Psoas muscle (tissue), 8 donors: Measurements from ENCODE around the gene EVPL. TPM values are rescaled to one million over a fixed set of nuclear protein-coding genes. Genes with fewer than 3 reads are reported as not detected.
A peak's percentile ranks its signal among the peaks of the same experiment; 100 is the strongest.
"Not testable (repeated sequence)": the region's sequence is repeated elsewhere in the genome, so short reads cannot be mapped to it uniquely, and the experiment has no call there.

ENCODE experiments used
- ATAC-seq, 4 donors: fragments of 200-7000 bp; cut with Tn5 transposase; one replicate each; pipeline ENCODE4 v1.9.1; 2020; ENCODE audit warnings: moderate library complexity in 3 of 4, mild to moderate bottlenecking in 2 of 4
- DNase-seq, 2 donors: peaks; one replicate each; pipeline ENCODE4 v3.0.0-alpha.2; 2020
- H3K27ac ChIP-seq: fragments of 200-600 bp; one replicate; pipeline ENCODE4 v1.8.0; 2022
- H3K27me3 ChIP-seq, 3 donors: fragments of 200-600 bp in 1 of 3; one replicate each; pipeline versions ENCODE4 v1.6.1 to v1.8.0; 2013 to 2022; ENCODE audit warnings: low read length in 2 of 3, mild to moderate bottlenecking in 2 of 3, moderate library complexity in 1 of 3; ENCODE audit not compliant: insufficient read depth in 3 of 3
- H3K36me3 ChIP-seq, 2 donors: fragments of 200-600 bp in 1 of 2; one replicate each; pipeline versions ENCODE4 v1.6.1 to v1.8.0; 2013 to 2022; ENCODE audit warnings: low read depth in 1 of 2, mild to moderate bottlenecking in 1 of 2, moderate library complexity in 1 of 2; ENCODE audit not compliant: insufficient read depth in 1 of 2
- H3K4me1 ChIP-seq: fragments of 200-600 bp; one replicate; pipeline ENCODE4 v1.8.0; 2022
- H3K4me3 ChIP-seq: fragments of 200-600 bp; one replicate; pipeline ENCODE4 v1.8.0; 2022; ENCODE audit warnings: mild to moderate bottlenecking
- H3K9me3 ChIP-seq: fragments of 200-600 bp; one replicate; pipeline ENCODE4 v1.8.0; 2022
- CTCF ChIP-seq: fragments of 200-600 bp; IDR thresholded peaks from one replicate; pipeline ENCODE4 v1.8.0; 2022; ENCODE audit warnings: antibody characterized with exemption
- WGBS, 3 donors: extraction: QIAGEN DNeasy Blood & Tissue Kit; methylation state at CpG; one replicate each; pipeline versions ENCODE4 v1.1.6 to v1.1.7; 2013; 5-methylcytosine and 5-hydroxymethylcytosine counted together
- intact Hi-C, 2 donors: fragments of 100-400 bp; cut with DNase I; formaldehyde crosslinking; loops; one replicate each; pipeline versions ENCODE4 v1.11.0 to v1.14.2; 2022
- polyA plus RNA-seq, 3 donors: library from polyadenylated mRNA; stranded (reverse); fragments of 200-250 nt; gene quantifications; one replicate each; pipeline ENCODE4 v1.2.3, GENCODE V29; 2013
- total RNA-seq, 4 donors: library from RNA; stranded (reverse); fragmentation: NEBNext Ultra II Directional in 2 of 4; extraction: Animal tissue kit (Norgen Biotek cat#: 25700) in 2 of 4; gene quantifications; one replicate each; pipeline versions ENCODE4 v1.2.1 to v1.2.4, GENCODE V29; 2021 to 2023
- donor health status: healthy with polysubstance abuse.
- donor health status: DM: no; HTN: no; CAD: no; lungs with moderate emphysema.
- donor health status: Bipolar disorder and iron deficiency.
- donor health status: healthy.
- donor health status: DM: yes; HTN: yes; CAD: no.
- donor health status: DM: no; HTN: no; CAD: no.
- donor health status: DM: no; HTN: no; CAD: no.
- donor health status: DM: yes; HTN: yes; CAD: no.

The EVPL gene
- total and polyA plus RNA-seq, 7 donors: 0.03 to 0.36 (median 0.11) TPM; not detected in 1

- Histone ChIP-seq H3K36me3 (peaks cover 0 to 31% of the 10 kb centered on the region in 2 donors), H3K4me1 (peaks cover 48% of the 10 kb centered on the region), H3K4me3 (peak within 1 kb of the TSS; percentile 83), H3K9me3 (no peaks in the 10 kb centered on the region), H3K27me3 (peaks cover 0 to 40% (median 31%) of the 10 kb centered on the region in 3 donors), H3K27ac (peak within 1 kb of the TSS; percentile 74)
- TF ChIP-seq CTCF: no peak
- peak; percentile 91 to 96 for DNase-seq
- peak; percentile 97 to 99 (median 98) for ATAC-seq
- intact Hi-C loops: no loop called here
- 0% methylated on average over 38 to 57 of the region's 57 CpGs for WGBS, 3 donors
These were observed 45.2 kb upstream of the EVPL start, which contains the start of gene SRP68 for GRCh38 chr17:76072148-76072858. Gene SRP68 (minus strand): TSS chr17:76072517. CDS start chr17:76072491, 26 bp downstream.

GRCh38 chr17:76071531-76072147 is 44.5 kb upstream of the EVPL start:
- ATAC-seq (peak; percentile 1 to 19 (median 4)), DNase-seq (no peak)
- TF ChIP-seq CTCF: no peak
- Histone ChIP-seq H3K27ac (peak overlapping the region; percentile 74), H3K4me3 (peak overlapping the region; percentile 83), H3K36me3 (peaks cover 3 to 38% of the 10 kb centered on the region in 2 donors), H3K4me1 (peaks cover 41% of the 10 kb centered on the region), H3K9me3 (no peaks in the 10 kb centered on the region), H3K27me3 (peaks cover 0 to 33% (median 25%) of the 10 kb centered on the region in 3 donors)
- intact Hi-C loops: no loop called here
- 9 to 14% (median 10%) methylated on average over 15 of the region's 15 CpGs for WGBS, 3 donors

- H3K36me3 ChIP-seq: peaks cover 17 to 93% of the 10 kb centered on the region in 2 donors
- intact Hi-C loops: no loop called here
- H3K27ac ChIP-seq: no peak overlapping the region
- WGBS, 3 donors: 78 to 90% (median 80%) methylated on average over 4 of the region's 4 CpGs
- DNase-seq: no peak
- H3K4me3 ChIP-seq: no peak overlapping the region
- H3K4me1 ChIP-seq: peaks cover 13% of the 10 kb centered on the region
- H3K27me3 ChIP-seq: no peaks in the 10 kb centered on the region
- no peaks in the 10 kb centered on the region for H3K9me3 ChIP-seq
- no peak for ATAC-seq
- no peak for TF ChIP-seq CTCF
These were observed 38.7 kb upstream of the EVPL start for GRCh38 chr17:76065775-76066174.

GRCh38 chr17:76063875-76064546 is 36.9 kb upstream of the EVPL start:
- no peak overlapping the region for H3K4me3 ChIP-seq
- H3K4me1 ChIP-seq: peaks cover 4% of the 10 kb centered on the region
- H3K27ac ChIP-seq: no peak overlapping the region
- DNase-seq: no peak
- intact Hi-C loops: no loop called here
- no peak for ATAC-seq
- WGBS, 3 donors: 84 to 91% (median 84%) methylated on average over 15 of the region's 15 CpGs
- peaks cover 24 to 97% of the 10 kb centered on the region in 2 donors for H3K36me3 ChIP-seq
- H3K27me3 ChIP-seq: no peaks in the 10 kb centered on the region
- no peaks in the 10 kb centered on the region for H3K9me3 ChIP-seq
- TF ChIP-seq CTCF: no peak

- WGBS, 3 donors: 84 to 96% (median 86%) methylated on average over 6 of the region's 6 CpGs
- DNase-seq, H3K27ac ChIP-seq, intact Hi-C loops, H3K4me3 ChIP-seq, H3K9me3 ChIP-seq, H3K27me3 ChIP-seq, ATAC-seq, H3K4me1 ChIP-seq: not testable (repeated sequence)
- peaks cover 17 to 97% of the 10 kb centered on the region in 2 donors for H3K36me3 ChIP-seq
These were observed 31.2 kb upstream of the EVPL start for GRCh38 chr17:76058264-76058663.
